Lower leg skin (tissue), 3 donors: ENCODE results near the gene ZNF337.

Source experiments
- POLR2A ChIP-seq, 2 donors: fragments of 450-650 bp; IDR thresholded peaks; one replicate each; pipeline ENCODE4 v1.6.1; 2016 to 2017; ENCODE audit warnings: antibody characterized with exemption in 2 of 2, mild to moderate bottlenecking in 1 of 2, moderate library complexity in 1 of 2
- TF ChIP-seq, protein P1 (sequence below), 3 donors: fragments of 450-650 bp; IDR thresholded peaks; one replicate each; pipeline ENCODE4 v1.5.1; 2016; ENCODE audit warnings: antibody characterized with exemption in 3 of 3, mild to moderate bottlenecking in 3 of 3, moderate library complexity in 2 of 3

DNA sequence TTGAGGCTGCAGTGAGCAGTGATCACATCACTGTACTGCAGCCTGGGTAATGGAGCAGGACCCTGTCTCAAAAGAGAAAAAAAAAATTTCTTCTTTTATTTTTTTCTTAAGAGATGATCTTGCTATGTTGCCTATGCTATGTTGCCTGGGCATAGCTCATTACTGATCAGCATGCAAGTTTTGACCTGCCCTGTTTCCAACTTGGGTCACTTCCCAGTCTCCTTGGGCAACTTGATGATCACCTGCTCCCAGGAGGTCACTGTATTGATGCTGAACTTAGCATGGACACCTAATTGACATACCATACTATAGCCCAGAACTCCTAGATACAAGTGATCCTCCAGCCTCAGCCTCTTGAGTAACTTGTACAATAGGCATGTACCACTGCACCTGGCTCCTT is 42.2 kb downstream of the ZNF337 start:
- TF ChIP-seq, protein P1, sequence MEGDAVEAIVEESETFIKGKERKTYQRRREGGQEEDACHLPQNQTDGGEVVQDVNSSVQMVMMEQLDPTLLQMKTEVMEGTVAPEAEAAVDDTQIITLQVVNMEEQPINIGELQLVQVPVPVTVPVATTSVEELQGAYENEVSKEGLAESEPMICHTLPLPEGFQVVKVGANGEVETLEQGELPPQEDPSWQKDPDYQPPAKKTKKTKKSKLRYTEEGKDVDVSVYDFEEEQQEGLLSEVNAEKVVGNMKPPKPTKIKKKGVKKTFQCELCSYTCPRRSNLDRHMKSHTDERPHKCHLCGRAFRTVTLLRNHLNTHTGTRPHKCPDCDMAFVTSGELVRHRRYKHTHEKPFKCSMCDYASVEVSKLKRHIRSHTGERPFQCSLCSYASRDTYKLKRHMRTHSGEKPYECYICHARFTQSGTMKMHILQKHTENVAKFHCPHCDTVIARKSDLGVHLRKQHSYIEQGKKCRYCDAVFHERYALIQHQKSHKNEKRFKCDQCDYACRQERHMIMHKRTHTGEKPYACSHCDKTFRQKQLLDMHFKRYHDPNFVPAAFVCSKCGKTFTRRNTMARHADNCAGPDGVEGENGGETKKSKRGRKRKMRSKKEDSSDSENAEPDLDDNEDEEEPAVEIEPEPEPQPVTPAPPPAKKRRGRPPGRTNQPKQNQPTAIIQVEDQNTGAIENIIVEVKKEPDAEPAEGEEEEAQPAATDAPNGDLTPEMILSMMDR (IDR thresholded peaks at IDR 0.05): no peak
- TF ChIP-seq POLR2A (IDR thresholded peaks at IDR 0.05): no peak
